Skeletal muscle satellite cell (primary cell): ENCODE data around the gene IYD.

ENCODE experiments used
- H3K27me3 ChIP-seq: 2 replicates; pipeline ENCODE4 v1.7.0; 2013; ENCODE audit warnings: low read length; ENCODE audit not compliant: control insufficient read depth, insufficient read depth
- H3K36me3 ChIP-seq: 2 replicates; pipeline ENCODE4 v1.7.0; 2013; ENCODE audit warnings: mild to moderate bottlenecking, control low read depth, low read length; ENCODE audit not compliant: insufficient read depth
- H3K4me1 ChIP-seq: 2 replicates; pipeline ENCODE4 v1.7.0; 2013; ENCODE audit warnings: low read length; ENCODE audit not compliant: control insufficient read depth, insufficient read depth
- H3K4me2 ChIP-seq: 2 replicates; pipeline ENCODE4 v1.7.0; 2013; ENCODE audit warnings: mild to moderate bottlenecking, low read length
- H3K4me3 ChIP-seq: 2 replicates; pipeline ENCODE4 v1.7.0; 2013; ENCODE audit warnings: low read length
- H3K9ac ChIP-seq: 2 replicates; pipeline ENCODE4 v1.7.0; 2013; ENCODE audit warnings: mild to moderate bottlenecking, low read depth, low read length, moderate library complexity
- H3K9me3 ChIP-seq: replicated peaks from 2 replicates; pipeline ENCODE4 v1.7.0; 2013; ENCODE audit warnings: mild to moderate bottlenecking, control low read depth, low read length

IYD gene

GRCh38 chr6:150408842-150409241, 40.0 kb downstream of the IYD start:
- peaks cover 8% of the 10 kb centered on the region for H3K4me1 ChIP-seq
- no peak overlapping the region for H3K4me2 ChIP-seq
- no peaks in the 10 kb centered on the region for H3K9me3 ChIP-seq
- H3K9ac ChIP-seq = no peak overlapping the region
- H3K36me3 ChIP-seq = no peaks in the 10 kb centered on the region
- no peak overlapping the region for H3K4me3 ChIP-seq
- H3K27me3 ChIP-seq = peaks cover 13% of the 10 kb centered on the region

GRCh38 chr6:150409576-150410066, 40.8 kb downstream of the IYD start:
- H3K9ac ChIP-seq = no peak overlapping the region
- H3K36me3 ChIP-seq = no peaks in the 10 kb centered on the region
- peaks cover 14% of the 10 kb centered on the region for H3K27me3 ChIP-seq
- no peak overlapping the region for H3K4me2 ChIP-seq
- peaks cover 5% of the 10 kb centered on the region for H3K4me1 ChIP-seq
- H3K9me3 ChIP-seq = no peaks in the 10 kb centered on the region
- H3K4me3 ChIP-seq = no peak overlapping the region

- Histone ChIP-seq H3K4me2 (no peak overlapping the region), H3K4me1 (peaks cover 5% of the 10 kb centered on the region), H3K4me3 (no peak overlapping the region), H3K27me3 (peaks cover 20% of the 10 kb centered on the region), H3K9ac (no peak overlapping the region), H3K9me3 (no peaks in the 10 kb centered on the region), H3K36me3 (no peaks in the 10 kb centered on the region)
Measured at GRCh38 chr6:150410399-150410798, 41.6 kb downstream of the IYD start.

GRCh38 chr6:150410906-150411305, 42.1 kb downstream of the IYD start:
- Histone ChIP-seq H3K4me1 (peaks cover 5% of the 10 kb centered on the region), H3K4me3 (no peak overlapping the region), H3K36me3 (no peaks in the 10 kb centered on the region), H3K4me2 (no peak overlapping the region), H3K27me3 (peaks cover 25% of the 10 kb centered on the region), H3K9me3 (no peaks in the 10 kb centered on the region), H3K9ac (no peak overlapping the region)

- H3K4me2 ChIP-seq = no peak overlapping the region
- peaks cover 29% of the 10 kb centered on the region for H3K27me3 ChIP-seq
- H3K36me3 ChIP-seq = no peaks in the 10 kb centered on the region
- H3K4me1 ChIP-seq = peaks cover 5% of the 10 kb centered on the region
- no peaks in the 10 kb centered on the region for H3K9me3 ChIP-seq
- H3K9ac ChIP-seq = no peak overlapping the region
- no peak overlapping the region for H3K4me3 ChIP-seq
Measured at GRCh38 chr6:150412221-150412620, 43.4 kb downstream of the IYD start.

- Histone ChIP-seq H3K27me3 (peaks cover 21% of the 10 kb centered on the region), H3K36me3 (no peaks in the 10 kb centered on the region), H3K9ac (no peak overlapping the region), H3K9me3 (no peaks in the 10 kb centered on the region), H3K4me1 (peaks cover 8% of the 10 kb centered on the region), H3K4me2 (no peak overlapping the region), H3K4me3 (no peak overlapping the region)
Measured at GRCh38 chr6:150413198-150413597, 44.4 kb downstream of the IYD start.

GRCh38 chr6:150413781-150414281, 45.0 kb downstream of the IYD start:
- H3K9me3 ChIP-seq = no peaks in the 10 kb centered on the region
- H3K36me3 ChIP-seq = no peaks in the 10 kb centered on the region
- no peak overlapping the region for H3K4me3 ChIP-seq
- no peak overlapping the region for H3K9ac ChIP-seq
- peaks cover 21% of the 10 kb centered on the region for H3K27me3 ChIP-seq
- H3K4me1 ChIP-seq = peaks cover 13% of the 10 kb centered on the region
- no peak overlapping the region for H3K4me2 ChIP-seq

GRCh38 chr6:150416128-150416527, 47.3 kb downstream of the IYD start:
- Histone ChIP-seq H3K4me1 (peaks cover 16% of the 10 kb centered on the region), H3K9ac (no peak overlapping the region), H3K4me2 (no peak overlapping the region), H3K36me3 (no peaks in the 10 kb centered on the region), H3K4me3 (no peak overlapping the region), H3K27me3 (peaks cover 25% of the 10 kb centered on the region), H3K9me3 (no peaks in the 10 kb centered on the region)

- no peak overlapping the region for H3K9ac ChIP-seq
- H3K36me3 ChIP-seq = no peaks in the 10 kb centered on the region
- no peak overlapping the region for H3K4me2 ChIP-seq
- peaks cover 30% of the 10 kb centered on the region for H3K27me3 ChIP-seq
- H3K4me3 ChIP-seq = no peak overlapping the region
- no peaks in the 10 kb centered on the region for H3K9me3 ChIP-seq
- H3K4me1 ChIP-seq = peaks cover 12% of the 10 kb centered on the region
Measured at GRCh38 chr6:150417250-150417649, 48.4 kb downstream of the IYD start.

GRCh38 chr6:150417899-150418826, 49.4 kb downstream of the IYD start:
- Histone ChIP-seq H3K9me3 (no peaks in the 10 kb centered on the region), H3K9ac (peak overlapping the region; percentile 50), H3K4me2 (peak overlapping the region; percentile 83), H3K27me3 (peaks cover 33% of the 10 kb centered on the region), H3K36me3 (no peaks in the 10 kb centered on the region), H3K4me1 (peaks cover 12% of the 10 kb centered on the region), H3K4me3 (peak overlapping the region; percentile 62)

- Histone ChIP-seq H3K4me3 (peak overlapping the region; percentile 62), H3K4me1 (peaks cover 12% of the 10 kb centered on the region), H3K36me3 (no peaks in the 10 kb centered on the region), H3K27me3 (peaks cover 33% of the 10 kb centered on the region), H3K4me2 (peak overlapping the region; percentile 83), H3K9me3 (no peaks in the 10 kb centered on the region), H3K9ac (peak overlapping the region; percentile 50)
Measured at GRCh38 chr6:150418827-150419594, 50.2 kb downstream of the IYD start.
